ENCODE measurements around the gene SLCO3A1.
"Not testable (repeated sequence)": the region's sequence is repeated elsewhere in the genome, so short reads cannot be mapped to it uniquely, and the experiment has no call there.

Gene SLCO3A1

DNA sequence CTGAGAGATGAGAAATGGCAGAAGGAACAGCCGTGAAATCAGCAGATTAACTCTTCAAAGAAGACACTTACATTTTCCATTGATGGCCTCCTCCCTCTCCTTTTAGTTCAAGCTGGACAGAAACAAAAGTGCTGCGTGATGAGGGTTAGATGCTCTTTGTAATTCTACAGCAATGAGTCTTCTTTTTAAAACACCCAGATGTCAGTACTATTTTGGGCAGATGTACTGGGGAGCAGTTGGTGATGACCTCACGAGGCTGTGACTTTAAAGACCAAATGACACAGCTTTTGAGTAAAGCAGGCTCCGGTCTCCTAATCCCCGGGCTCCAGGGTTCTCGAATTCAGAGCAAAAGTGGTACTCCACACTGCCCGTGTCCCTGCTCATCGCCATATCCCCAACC is 198.2 kb downstream of the SLCO3A1 start:
- no peak overlapping the region for H3K9ac ChIP-seq (ENCODE audit: low read depth, low read length)
- H3K9me3 ChIP-seq (replicated peaks; ENCODE audit: low read length): no peaks in the 10 kb centered on the region
- H3K4me2 ChIP-seq (ENCODE audit: low read length): no peak overlapping the region
- H3K36me3 ChIP-seq (ENCODE audit: insufficient read depth, low read length): no peaks in the 10 kb centered on the region
- H3K4me1 ChIP-seq (ENCODE audit: control insufficient read depth, insufficient read depth, low read length): no peaks in the 10 kb centered on the region
- no peak overlapping the region for H3K4me3 ChIP-seq (ENCODE audit: low read length)
- no peaks in the 10 kb centered on the region for H3K27me3 ChIP-seq (ENCODE audit: control insufficient read depth, insufficient read depth, low read length)

DNA sequence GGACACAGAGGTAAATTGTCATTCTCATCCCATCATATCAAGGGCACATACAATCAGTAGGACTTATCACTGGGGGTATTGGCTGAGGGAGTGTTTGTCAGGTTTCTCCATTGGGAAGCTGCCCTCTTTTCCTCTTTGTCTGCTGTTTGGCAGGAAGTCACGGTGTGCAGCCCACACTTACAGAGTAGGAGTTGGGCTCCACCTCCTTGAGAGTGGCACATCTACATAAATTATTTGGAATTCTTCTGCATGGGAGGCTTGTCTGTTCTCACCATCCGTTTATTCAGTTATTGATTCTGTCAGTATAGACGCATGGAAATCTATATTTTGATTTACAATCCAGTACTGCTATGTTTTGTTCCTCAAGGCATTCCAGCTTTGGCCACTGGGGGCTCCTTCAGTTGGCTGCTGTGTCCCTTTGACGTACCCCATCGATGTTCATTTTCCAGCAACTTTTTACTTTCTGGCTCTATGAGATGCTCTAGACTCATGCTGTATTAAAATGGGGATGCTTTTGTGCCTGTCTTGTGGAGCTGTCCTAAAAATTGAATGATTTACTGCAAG is 200.3 kb downstream of the SLCO3A1 start:
- Histone ChIP-seq H3K9me3 (replicated peaks; ENCODE audit: low read length) (no peaks in the 10 kb centered on the region), H3K36me3 (ENCODE audit: insufficient read depth, low read length) (no peaks in the 10 kb centered on the region), H3K4me2 (ENCODE audit: low read length) (no peak overlapping the region), H3K4me3 (ENCODE audit: low read length) (no peak overlapping the region), H3K4me1 (ENCODE audit: control insufficient read depth, insufficient read depth, low read length) (no peaks in the 10 kb centered on the region), H3K9ac (ENCODE audit: low read depth, low read length) (no peak overlapping the region), H3K27me3 (ENCODE audit: control insufficient read depth, insufficient read depth, low read length) (no peaks in the 10 kb centered on the region)

DNA sequence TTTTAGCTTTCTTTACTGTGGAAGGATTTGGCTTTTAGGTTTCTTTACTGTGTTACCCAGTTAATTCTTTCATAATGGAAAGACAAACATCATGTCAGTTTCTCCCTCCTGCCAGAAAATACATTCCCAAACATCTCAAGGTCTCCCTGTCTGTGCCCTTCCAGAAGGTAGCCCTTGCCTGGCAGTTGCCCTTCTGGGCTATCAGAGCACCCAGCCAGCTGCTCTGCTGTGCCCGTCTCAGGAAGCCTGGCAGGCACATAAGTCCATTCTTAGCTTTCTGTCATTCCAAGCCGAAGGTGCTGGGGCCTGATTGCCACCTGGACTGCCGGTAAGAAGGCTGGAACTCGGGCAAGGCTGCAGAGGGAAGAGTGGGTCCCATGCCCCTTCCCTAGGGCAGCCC is 203.4 kb downstream of the SLCO3A1 start:
- H3K4me2 ChIP-seq (ENCODE audit: low read length): no peak overlapping the region
- no peaks in the 10 kb centered on the region for H3K27me3 ChIP-seq (ENCODE audit: control insufficient read depth, insufficient read depth, low read length)
- no peaks in the 10 kb centered on the region for H3K36me3 ChIP-seq (ENCODE audit: insufficient read depth, low read length)
- no peak overlapping the region for H3K9ac ChIP-seq (ENCODE audit: low read depth, low read length)
- H3K4me3 ChIP-seq (ENCODE audit: low read length): no peak overlapping the region
- H3K4me1 ChIP-seq (ENCODE audit: control insufficient read depth, insufficient read depth, low read length): no peaks in the 10 kb centered on the region
- H3K9me3 ChIP-seq (replicated peaks; ENCODE audit: low read length): no peaks in the 10 kb centered on the region

DNA sequence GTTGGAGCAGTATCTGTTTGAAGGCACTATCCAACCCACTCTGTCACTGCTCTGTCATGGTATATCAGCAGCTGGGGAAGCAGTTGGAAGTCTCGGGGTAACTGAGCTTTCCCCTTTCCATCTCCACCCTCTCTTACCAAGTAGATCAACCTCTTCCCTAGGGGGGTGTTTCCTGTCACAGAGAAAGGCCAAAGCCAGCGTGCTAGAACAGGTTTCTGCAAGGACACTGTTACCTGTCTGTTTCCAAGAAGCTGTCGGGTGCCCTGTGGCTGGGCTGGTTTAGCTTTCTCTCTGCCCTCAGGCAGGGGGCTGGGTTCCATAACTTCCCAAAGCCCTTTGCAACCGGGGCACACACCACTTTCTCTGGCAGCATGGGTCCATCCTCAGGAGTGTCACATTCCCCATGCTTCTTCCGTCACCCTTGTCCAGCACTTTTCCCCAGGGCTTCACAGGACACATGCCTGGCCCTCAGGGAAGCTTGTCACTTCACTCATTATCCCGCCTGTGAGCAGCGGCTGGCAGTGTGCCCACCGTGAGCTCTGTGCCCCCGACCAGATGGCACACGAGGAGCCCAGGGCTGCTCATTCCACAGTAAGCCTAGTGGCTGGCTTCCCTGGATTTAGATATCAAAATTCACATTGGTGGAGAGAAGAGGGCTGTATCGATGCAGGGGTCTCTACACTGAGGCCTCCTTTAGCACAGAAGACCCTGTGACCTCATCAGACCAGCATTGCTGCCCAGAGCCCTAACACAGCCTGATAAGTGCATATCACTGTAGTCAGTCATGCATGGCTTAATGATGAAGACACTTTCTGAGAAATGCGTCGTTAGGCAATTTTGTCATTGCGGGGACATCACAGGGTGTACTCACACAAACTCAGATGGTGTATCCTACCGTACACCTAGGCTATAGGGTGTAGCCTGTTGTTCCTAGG is 205.8 kb downstream of the SLCO3A1 start:
- Histone ChIP-seq H3K9ac (ENCODE audit: low read depth, low read length) (no peak overlapping the region), H3K27me3 (ENCODE audit: control insufficient read depth, insufficient read depth, low read length) (no peaks in the 10 kb centered on the region), H3K9me3 (replicated peaks; ENCODE audit: low read length) (no peaks in the 10 kb centered on the region), H3K4me2 (ENCODE audit: low read length) (no peak overlapping the region), H3K4me3 (ENCODE audit: low read length) (no peak overlapping the region), H3K36me3 (ENCODE audit: insufficient read depth, low read length) (no peaks in the 10 kb centered on the region), H3K4me1 (ENCODE audit: control insufficient read depth, insufficient read depth, low read length) (no peaks in the 10 kb centered on the region)

DNA sequence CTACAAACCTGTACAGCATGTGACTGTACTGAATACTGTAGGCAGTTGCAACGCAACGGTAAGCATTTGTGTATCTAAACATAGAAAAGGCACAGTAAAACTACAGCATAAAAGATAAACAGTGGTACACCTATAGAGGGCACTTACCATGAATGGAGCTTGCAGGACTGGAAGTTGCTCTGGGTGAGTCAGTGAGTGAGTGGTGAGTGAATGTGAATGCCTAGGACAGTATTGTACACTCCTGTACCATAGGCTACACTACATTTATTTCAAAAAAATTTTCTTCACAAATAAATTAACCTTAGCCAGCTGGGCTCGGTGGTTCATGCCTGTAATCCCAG is 206.4 kb downstream of the SLCO3A1 start:
- not testable (repeated sequence) for H3K4me1 ChIP-seq (ENCODE audit: control insufficient read depth, insufficient read depth, low read length); H3K9ac ChIP-seq (ENCODE audit: low read depth, low read length); H3K4me3 ChIP-seq (ENCODE audit: low read length); H3K27me3 ChIP-seq (ENCODE audit: control insufficient read depth, insufficient read depth, low read length); H3K36me3 ChIP-seq (ENCODE audit: insufficient read depth, low read length); H3K9me3 ChIP-seq (replicated peaks; ENCODE audit: low read length); H3K4me2 ChIP-seq (ENCODE audit: low read length)

- Histone ChIP-seq H3K4me1 (ENCODE audit: control insufficient read depth, insufficient read depth, low read length) (no peaks in the 10 kb centered on the region), H3K4me3 (ENCODE audit: low read length) (no peak overlapping the region), H3K9ac (ENCODE audit: low read depth, low read length) (no peak overlapping the region), H3K9me3 (replicated peaks; ENCODE audit: low read length) (no peaks in the 10 kb centered on the region), H3K36me3 (ENCODE audit: insufficient read depth, low read length) (no peaks in the 10 kb centered on the region), H3K4me2 (ENCODE audit: low read length) (no peak overlapping the region), H3K27me3 (ENCODE audit: control insufficient read depth, insufficient read depth, low read length) (no peaks in the 10 kb centered on the region)
Measured at GRCh38 chr15:92061511-92062195, 208.1 kb downstream of the SLCO3A1 start.

- Histone ChIP-seq H3K27me3 (ENCODE audit: control insufficient read depth, insufficient read depth, low read length) (no peaks in the 10 kb centered on the region), H3K9me3 (replicated peaks; ENCODE audit: low read length) (no peaks in the 10 kb centered on the region), H3K9ac (ENCODE audit: low read depth, low read length) (no peak overlapping the region), H3K4me1 (ENCODE audit: control insufficient read depth, insufficient read depth, low read length) (no peaks in the 10 kb centered on the region), H3K4me3 (ENCODE audit: low read length) (no peak overlapping the region), H3K36me3 (ENCODE audit: insufficient read depth, low read length) (no peaks in the 10 kb centered on the region), H3K4me2 (ENCODE audit: low read length) (no peak overlapping the region)
Measured at GRCh38 chr15:92062505-92062904, 209.0 kb downstream of the SLCO3A1 start.

- Histone ChIP-seq H3K4me1 (ENCODE audit: control insufficient read depth, insufficient read depth, low read length) (peaks cover 11% of the 10 kb centered on the region), H3K4me3 (ENCODE audit: low read length) (no peak overlapping the region), H3K9me3 (replicated peaks; ENCODE audit: low read length) (no peaks in the 10 kb centered on the region), H3K27me3 (ENCODE audit: control insufficient read depth, insufficient read depth, low read length) (no peaks in the 10 kb centered on the region), H3K9ac (ENCODE audit: low read depth, low read length) (no peak overlapping the region), H3K36me3 (ENCODE audit: insufficient read depth, low read length) (no peaks in the 10 kb centered on the region), H3K4me2 (ENCODE audit: low read length) (no peak overlapping the region)
Measured at GRCh38 chr15:92068121-92068520, 214.6 kb downstream of the SLCO3A1 start.

- peaks cover 11% of the 10 kb centered on the region for H3K4me1 ChIP-seq (ENCODE audit: control insufficient read depth, insufficient read depth, low read length)
- no peaks in the 10 kb centered on the region for H3K9me3 ChIP-seq (replicated peaks; ENCODE audit: low read length)
- H3K4me3 ChIP-seq (ENCODE audit: low read length): peak overlapping the region; percentile 32
- no peaks in the 10 kb centered on the region for H3K36me3 ChIP-seq (ENCODE audit: insufficient read depth, low read length)
- H3K9ac ChIP-seq (ENCODE audit: low read depth, low read length): no peak overlapping the region
- H3K27me3 ChIP-seq (ENCODE audit: control insufficient read depth, insufficient read depth, low read length): no peaks in the 10 kb centered on the region
- H3K4me2 ChIP-seq (ENCODE audit: low read length): peak overlapping the region; percentile 57
Measured at GRCh38 chr15:92069308-92070250, 216.1 kb downstream of the SLCO3A1 start.

DNA sequence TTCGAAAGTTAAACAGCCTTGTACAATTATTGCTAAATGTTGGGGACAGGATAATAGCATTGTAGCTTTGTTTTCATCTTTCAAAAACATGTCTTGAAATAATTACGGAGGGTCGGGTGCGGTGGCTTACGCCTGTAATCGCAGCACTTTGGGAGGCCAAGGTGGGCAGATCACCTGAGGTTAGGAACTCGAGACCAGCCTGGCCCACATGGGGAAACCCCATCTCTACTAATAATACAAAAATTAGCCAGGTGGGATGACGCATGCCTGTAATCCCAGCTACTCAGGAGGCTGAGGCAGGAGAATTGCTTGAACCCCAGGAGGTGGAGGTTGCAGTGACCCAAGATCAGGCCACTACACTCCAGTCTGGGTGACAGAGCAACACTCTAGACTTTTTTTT is 216.7 kb downstream of the SLCO3A1 start:
- H3K4me3 ChIP-seq (ENCODE audit: low read length); H3K9me3 ChIP-seq (replicated peaks; ENCODE audit: low read length): not testable (repeated sequence)
- peaks cover 11% of the 10 kb centered on the region for H3K4me1 ChIP-seq (ENCODE audit: control insufficient read depth, insufficient read depth, low read length)

GRCh38 chr15:92071045-92071634 is 217.6 kb downstream of the SLCO3A1 start:
- Histone ChIP-seq H3K4me3 (ENCODE audit: low read length) (no peak overlapping the region), H3K9ac (ENCODE audit: low read depth, low read length) (no peak overlapping the region), H3K36me3 (ENCODE audit: insufficient read depth, low read length) (no peaks in the 10 kb centered on the region), H3K4me1 (ENCODE audit: control insufficient read depth, insufficient read depth, low read length) (peaks cover 11% of the 10 kb centered on the region), H3K9me3 (replicated peaks; ENCODE audit: low read length) (no peaks in the 10 kb centered on the region), H3K27me3 (ENCODE audit: control insufficient read depth, insufficient read depth, low read length) (no peaks in the 10 kb centered on the region), H3K4me2 (ENCODE audit: low read length) (no peak overlapping the region)

More for the DNA sequence above, 216.7 kb downstream of the SLCO3A1 start:
- not testable (repeated sequence) for H3K4me2 ChIP-seq (ENCODE audit: low read length); H3K9ac ChIP-seq (ENCODE audit: low read depth, low read length); H3K36me3 ChIP-seq (ENCODE audit: insufficient read depth, low read length); H3K27me3 ChIP-seq (ENCODE audit: control insufficient read depth, insufficient read depth, low read length)
